PC-9 (cell line): ENCODE results near the gene RPS3. TPM values are rescaled to one million over a fixed set of nuclear protein-coding genes. Genes with fewer than 3 reads are reported as not detected.

Experiments
- BruUV-seq: library from RNA; stranded (reverse); fragments of 400-500 nt; replicated peaks from 2 replicates; lab custom pipeline; 2021; lab: Mats Ljungman, UMichigan
- CTCF ChIA-PET: fragments of 300-600 bp; sonication (Branson Sonifier 250); formaldehyde crosslinking; loops from one replicate; lab custom pipeline; 2022; ENCODE audit warnings: antibody characterized with exemption; lab: Charles Lee
- POLR2A ChIA-PET: fragments of 300-600 bp; sonication (Branson Sonifier 250); formaldehyde crosslinking; loops from one replicate; lab custom pipeline; 2022; ENCODE audit warnings: antibody characterized with exemption; ENCODE audit not compliant: unreplicated experiment; lab: Charles Lee
- DNase-seq, 2 experiments: peaks; one replicate each; pipeline versions ENCODE4 v3.0.0 to v3.0.0-alpha.2; 2015 to 2022; ENCODE audit warnings: mixed read lengths in 1 of 2
- H2AFZ ChIP-seq: fragments of 200-600 bp; sonication (generic); 2 replicates; pipeline ENCODE4 v1.8.1; 2017; ENCODE audit warnings: antibody characterized with exemption
- H3F3A ChIP-seq: fragments of 200-600 bp; sonication (generic); 2 replicates; pipeline ENCODE4 v1.8.1; 2017; ENCODE audit warnings: antibody characterized with exemption, mild to moderate bottlenecking, low read depth; ENCODE audit not compliant: insufficient read depth
- H3K27ac ChIP-seq: fragments of 200-600 bp; sonication (generic); 2 replicates; pipeline ENCODE4 v1.6.1; 2016; ENCODE audit warnings: mixed run types
- H3K27me3 ChIP-seq: fragments of 200-600 bp; sonication (generic); 2 replicates; pipeline ENCODE4 v1.6.1; 2016; ENCODE audit warnings: low read depth, mixed run types; ENCODE audit not compliant: insufficient read depth
- H3K36me3 ChIP-seq: fragments of 200-600 bp; sonication (generic); 2 replicates; pipeline ENCODE4 v1.6.1; 2016; ENCODE audit warnings: low read depth, mixed run types
- H3K4me1 ChIP-seq: fragments of 200-600 bp; sonication (generic); replicated peaks from 2 replicates; pipeline ENCODE4 v1.6.1; 2016; ENCODE audit warnings: mixed run types; ENCODE audit not compliant: insufficient read depth
- H3K4me2 ChIP-seq: fragments of 200-600 bp; sonication (generic); 2 replicates; pipeline ENCODE4 v1.6.1; 2017; ENCODE audit warnings: mixed run types
- H3K4me3 ChIP-seq: fragments of 200-600 bp; sonication (generic); 2 replicates; pipeline ENCODE4 v1.6.1; 2016; ENCODE audit warnings: mixed run types
- H3K79me2 ChIP-seq: fragments of 200-600 bp; sonication (generic); 2 replicates; pipeline ENCODE4 v1.6.1; 2017; ENCODE audit warnings: low read depth, mixed run types
- H3K9me2 ChIP-seq: fragments of 200-600 bp; sonication (generic); 2 replicates; pipeline ENCODE4 v1.8.1; 2017; ENCODE audit warnings: mild to moderate bottlenecking; ENCODE audit not compliant: insufficient read depth
- H3K9me3 ChIP-seq: fragments of 200-600 bp; sonication (generic); 2 replicates; pipeline ENCODE4 v1.8.1; 2016; ENCODE audit warnings: low read depth; ENCODE audit not compliant: insufficient read depth
- H4K20me1 ChIP-seq: fragments of 200-600 bp; sonication (generic); 2 replicates; pipeline ENCODE4 v1.8.1; 2017; ENCODE audit not compliant: insufficient read depth
- CTCF ChIP-seq: fragments of 200-600 bp; sonication (generic); conservative IDR thresholded peaks from 2 replicates; pipeline ENCODE4 v1.6.1; 2017; ENCODE audit warnings: mixed run types, antibody characterized with exemption, mild to moderate bottlenecking, moderate library complexity
- EZH2 ChIP-seq: fragments of 200-600 bp; sonication (generic); IDR thresholded peaks from 2 replicates; pipeline ENCODE4 v1.8.0; 2017; ENCODE audit warnings: antibody characterized with exemption, low read depth
- intact Hi-C: fragments of 100-400 bp; cut with micrococcal nuclease; formaldehyde crosslinking; loops from one replicate; pipeline ENCODE4 v1.10.0; 2022; ENCODE audit not compliant: unreplicated experiment
- total RNA-seq: library from RNA; stranded (reverse); gene quantifications from 2 replicates; pipeline ENCODE4 v1.2.3, GENCODE V29; 2021

Gene RPS3
- total RNA-seq, 1 experiment from 2014 or later, result 4,011 TPM

- DNase-seq, result no peak
- no peak overlapping the region for H2AFZ ChIP-seq
- no peaks in the 10 kb centered on the region for H3K9me3 ChIP-seq
- no peak overlapping the region for H3K27ac ChIP-seq
- intact Hi-C loops, result no loop called here
- H3K79me2 ChIP-seq, result no peaks in the 10 kb centered on the region
- H3K27me3 ChIP-seq, result 0 out of 2 replicates have a peak, but pooled peaks cover 8% of the 10 kb centered on the region
- no peak overlapping the region for H3K4me2 ChIP-seq
- no peak overlapping the region for H3K4me3 ChIP-seq
- no peaks in the 10 kb centered on the region for H3K9me2 ChIP-seq
- H3K4me1 ChIP-seq, result no peaks in the 10 kb centered on the region
- H4K20me1 ChIP-seq, result no peaks in the 10 kb centered on the region
- TF ChIP-seq CTCF (no peak), EZH2 (no peak)
- no peaks in the 10 kb centered on the region for H3K36me3 ChIP-seq
- no TSS peak for BruUV-seq
- ChIA-PET CTCF (no interaction called here), POLR2A (no interaction called here)
- H3F3A ChIP-seq, result no peaks in the 10 kb centered on the region
These were observed 55.7 kb downstream of the RPS3 start for GRCh38 chr11:75454987-75455386.

Other genes with a start within 250 kb of the RPS3 start
- 1.3 TPM in 1 of 2 replicates, not detected in the other for gene SLCO2B1, start 248.4 kb upstream of the RPS3 start, total RNA-seq
- not detected in 2 replicates for gene TPBGL, start 158.7 kb upstream of the RPS3 start, total RNA-seq
- 31.8 and 43.6 TPM in 2 replicates for gene ARRB1, start 47.9 kb upstream of the RPS3 start, total RNA-seq
- gene KLHL35, start 33.7 kb downstream of the RPS3 start, total RNA-seq, result 11.1 and 18.9 TPM in 2 replicates
- gene GDPD5, start 126.4 kb downstream of the RPS3 start, total RNA-seq, result 7.9 and 9.9 TPM in 2 replicates
- 152 and 180 TPM in 2 replicates for gene SERPINH1, start 162.7 kb downstream of the RPS3 start, total RNA-seq